ENCODE data around the gene DCAKD.

The DCAKD gene

GRCh38 chr17:45087504-45087975 lies 36.1 kb upstream of the DCAKD start:
- TF ChIP-seq ZFP3 (CRISPR knock-in tag; IDR thresholded peaks at IDR 0.05) (no peak), ARNTL (CRISPR knock-in tag; IDR thresholded peaks at IDR 0.05; ENCODE audit: borderline replicate concordance, low read depth) (no peak), RARB (CRISPR knock-in tag; IDR thresholded peaks at IDR 0.05) (no peak), TCF4 (CRISPR knock-in tag; IDR thresholded peaks at IDR 0.05; ENCODE audit: borderline replicate concordance) (no peak), BACH2 (CRISPR knock-in tag; IDR thresholded peaks at IDR 0.05; ENCODE audit: borderline replicate concordance) (no peak), ZNF565 (CRISPR knock-in tag; conservative IDR thresholded peaks at IDR 0.05; ENCODE audit: low read depth) (no peak), POU6F1 (CRISPR knock-in tag; IDR thresholded peaks at IDR 0.05; ENCODE audit: borderline replicate concordance, low read depth) (no peak), ESRRG (CRISPR knock-in tag; IDR thresholded peaks at IDR 0.05) (no peak), ZFP30 (CRISPR knock-in tag; IDR thresholded peaks at IDR 0.05) (no peak), ISL1 (CRISPR knock-in tag; IDR thresholded peaks at IDR 0.05) (no peak), OSR1 (CRISPR knock-in tag; IDR thresholded peaks at IDR 0.05) (no peak), ZNF8 (CRISPR knock-in tag; IDR thresholded peaks at IDR 0.05) (no peak), GLIS3 (CRISPR knock-in tag; IDR thresholded peaks at IDR 0.05) (no peak), ZC3H10 (CRISPR knock-in tag; IDR thresholded peaks at IDR 0.05) (no peak), PATZ1 (CRISPR knock-in tag; IDR thresholded peaks at IDR 0.05; ENCODE audit: borderline replicate concordance) (no peak)
- no peak for ATAC-seq

DNA sequence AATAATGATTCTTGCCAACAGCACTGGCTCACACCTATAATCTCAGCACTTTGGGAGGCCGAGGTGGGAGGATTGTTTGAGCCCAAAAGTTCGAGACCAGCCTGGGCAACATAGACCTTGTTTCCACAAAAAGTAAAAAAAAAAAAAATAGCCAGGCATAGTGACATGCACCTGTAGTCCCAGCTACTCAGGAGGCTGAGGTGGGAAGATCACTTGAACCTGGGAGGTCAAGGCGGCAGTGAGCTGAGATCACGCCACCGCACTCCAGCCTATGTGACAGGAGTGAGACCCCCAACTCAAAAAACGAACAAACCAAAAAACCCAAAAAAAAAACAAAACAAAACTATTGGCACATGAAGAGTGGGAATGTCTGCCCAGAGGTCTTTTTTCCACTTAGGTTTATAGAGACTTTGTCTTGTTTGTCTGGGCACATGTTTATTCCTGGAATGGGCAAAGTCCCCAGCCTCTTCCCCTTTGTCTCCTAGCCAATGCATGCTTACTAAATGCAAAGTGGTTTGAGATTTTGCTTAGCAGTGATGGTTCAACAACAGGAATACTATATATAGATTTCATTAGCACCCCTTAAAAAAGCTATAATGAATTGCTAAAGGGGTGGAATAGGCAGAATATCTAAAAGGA lies 35.6 kb upstream of the DCAKD start:
- TF ChIP-seq SNAI2 (CRISPR knock-in tag; IDR thresholded peaks at IDR 0.05): no peak
- TF ChIP-seq PPARA (CRISPR knock-in tag; IDR thresholded peaks at IDR 0.05; ENCODE audit: borderline replicate concordance): no peak
- TF ChIP-seq ZFP3 (CRISPR knock-in tag; IDR thresholded peaks at IDR 0.05): no peak
- no peak for TF ChIP-seq ESRRG (CRISPR knock-in tag; IDR thresholded peaks at IDR 0.05)
- TF ChIP-seq ARNTL (CRISPR knock-in tag; IDR thresholded peaks at IDR 0.05; ENCODE audit: borderline replicate concordance, low read depth): no peak
- TF ChIP-seq ZC3H10 (CRISPR knock-in tag; IDR thresholded peaks at IDR 0.05): no peak
- TF ChIP-seq PATZ1 (CRISPR knock-in tag; IDR thresholded peaks at IDR 0.05; ENCODE audit: borderline replicate concordance): no peak
- TF ChIP-seq BACH2 (CRISPR knock-in tag; IDR thresholded peaks at IDR 0.05; ENCODE audit: borderline replicate concordance): no peak
- no peak for TF ChIP-seq CSRNP3 (CRISPR knock-in tag; IDR thresholded peaks at IDR 0.05)
- no peak for TF ChIP-seq OSR1 (CRISPR knock-in tag; IDR thresholded peaks at IDR 0.05)
- no peak for TF ChIP-seq CSDC2 (CRISPR knock-in tag; IDR thresholded peaks at IDR 0.05)
- no peak for TF ChIP-seq GLIS3 (CRISPR knock-in tag; IDR thresholded peaks at IDR 0.05)
- TF ChIP-seq TOX (CRISPR knock-in tag; IDR thresholded peaks at IDR 0.05; ENCODE audit: borderline replicate concordance): no peak
- no peak for TF ChIP-seq ZNF8 (CRISPR knock-in tag; IDR thresholded peaks at IDR 0.05)
- TF ChIP-seq, protein P1, sequence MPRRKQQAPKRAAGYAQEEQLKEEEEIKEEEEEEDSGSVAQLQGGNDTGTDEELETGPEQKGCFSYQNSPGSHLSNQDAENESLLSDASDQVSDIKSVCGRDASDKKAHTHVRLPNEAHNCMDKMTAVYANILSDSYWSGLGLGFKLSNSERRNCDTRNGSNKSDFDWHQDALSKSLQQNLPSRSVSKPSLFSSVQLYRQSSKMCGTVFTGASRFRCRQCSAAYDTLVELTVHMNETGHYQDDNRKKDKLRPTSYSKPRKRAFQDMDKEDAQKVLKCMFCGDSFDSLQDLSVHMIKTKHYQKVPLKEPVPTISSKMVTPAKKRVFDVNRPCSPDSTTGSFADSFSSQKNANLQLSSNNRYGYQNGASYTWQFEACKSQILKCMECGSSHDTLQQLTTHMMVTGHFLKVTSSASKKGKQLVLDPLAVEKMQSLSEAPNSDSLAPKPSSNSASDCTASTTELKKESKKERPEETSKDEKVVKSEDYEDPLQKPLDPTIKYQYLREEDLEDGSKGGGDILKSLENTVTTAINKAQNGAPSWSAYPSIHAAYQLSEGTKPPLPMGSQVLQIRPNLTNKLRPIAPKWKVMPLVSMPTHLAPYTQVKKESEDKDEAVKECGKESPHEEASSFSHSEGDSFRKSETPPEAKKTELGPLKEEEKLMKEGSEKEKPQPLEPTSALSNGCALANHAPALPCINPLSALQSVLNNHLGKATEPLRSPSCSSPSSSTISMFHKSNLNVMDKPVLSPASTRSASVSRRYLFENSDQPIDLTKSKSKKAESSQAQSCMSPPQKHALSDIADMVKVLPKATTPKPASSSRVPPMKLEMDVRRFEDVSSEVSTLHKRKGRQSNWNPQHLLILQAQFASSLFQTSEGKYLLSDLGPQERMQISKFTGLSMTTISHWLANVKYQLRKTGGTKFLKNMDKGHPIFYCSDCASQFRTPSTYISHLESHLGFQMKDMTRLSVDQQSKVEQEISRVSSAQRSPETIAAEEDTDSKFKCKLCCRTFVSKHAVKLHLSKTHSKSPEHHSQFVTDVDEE (CRISPR knock-in tag; IDR thresholded peaks at IDR 0.05): no peak
- ATAC-seq: no peak

All from SK-N-SH treated with all-trans-retinoic acid at 6 μM for 48 hours (cell line).